ENCODE data around the gene HNRNPA2B1.

GRCh38 chr7:26172048-26172447, 28.5 kb downstream of the HNRNPA2B1 start:
- TF ChIP-seq CTCF (conservative IDR thresholded peaks at IDR 0.05; ENCODE audit: low read length) (no peak), EZH2phosphoT487 (IDR thresholded peaks at IDR 0.05; ENCODE audit: borderline replicate concordance, low read depth, low read length) (no peak)

Data from OCI-LY7 (cell line).